Measurements from ENCODE around the gene TMEM247.

TMEM247 gene

DNA sequence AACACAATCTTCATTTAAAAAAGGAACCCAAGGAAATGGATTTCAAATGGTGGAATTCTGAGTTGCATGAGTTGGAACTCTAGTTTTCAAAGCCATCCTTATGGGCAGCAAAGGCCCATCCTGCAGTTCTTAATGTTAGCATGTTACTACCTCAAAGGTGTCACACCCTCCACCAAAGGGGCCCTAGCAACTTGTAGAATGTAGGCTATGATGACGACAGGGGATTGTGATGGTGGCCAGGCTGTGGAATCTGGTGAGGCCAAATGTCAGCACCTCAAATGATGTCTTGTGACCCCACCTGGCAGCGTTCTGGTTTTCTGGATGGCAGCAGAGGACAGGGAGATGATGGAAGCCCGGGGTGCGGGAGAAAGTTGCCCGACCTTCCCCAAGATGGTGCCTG lies at the start of gene TMEM247:
TSS of gene TMEM247 (plus strand) at position 301 of the 400 bp plus-strand sequence.
- DNase-seq (ENCODE audit: low read depth), result no peak

DNA sequence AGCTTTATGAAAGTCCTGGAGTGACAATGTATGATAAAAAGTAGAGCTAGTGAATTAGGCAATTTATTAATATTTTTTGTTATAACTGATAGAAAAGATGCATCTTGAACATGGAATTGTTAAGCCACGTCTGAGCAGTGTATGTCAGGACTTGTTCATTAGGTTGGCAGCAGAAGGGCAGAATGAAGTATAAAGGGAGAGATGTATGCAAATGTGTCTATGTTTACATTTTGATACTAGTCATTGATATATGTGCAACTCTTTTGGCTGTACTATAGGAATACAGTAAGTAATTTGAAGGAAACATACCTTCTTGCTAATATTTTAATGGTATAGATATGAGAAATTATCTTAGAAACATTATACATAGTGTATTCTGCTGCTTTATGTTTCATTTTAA lies 49.0 kb upstream of the TMEM247 start:
- DNase-seq (ENCODE audit: low read depth), result no peak

- DNase-seq (ENCODE audit: low read depth), result no peak
Measured at GRCh38 chr2:46430992-46431391, 48.4 kb upstream of the TMEM247 start.

- peak; percentile 73 for DNase-seq (ENCODE audit: low read depth)
Measured at GRCh38 chr2:46431481-46432235, 47.7 kb upstream of the TMEM247 start.

DNA sequence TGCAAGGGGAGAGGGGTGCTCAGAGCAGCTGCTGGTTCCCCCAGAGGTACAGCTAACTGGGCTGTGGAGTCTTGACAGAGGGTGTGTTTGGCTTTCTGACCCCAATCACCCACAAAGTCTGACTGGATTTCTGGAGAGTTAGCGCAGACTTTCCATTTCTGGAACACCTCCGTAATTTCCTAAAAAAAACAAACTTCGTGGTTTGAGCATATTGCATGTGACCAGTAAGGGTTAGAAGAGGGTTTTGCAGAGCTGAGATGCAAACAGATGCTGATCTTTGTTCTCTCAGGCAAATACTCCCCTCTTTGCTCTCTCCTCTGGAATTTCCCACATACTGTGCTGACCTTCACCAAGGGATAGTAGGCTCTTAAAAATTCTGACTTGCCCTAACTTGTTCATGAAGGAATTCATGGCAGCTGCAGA lies 44.5 kb upstream of the TMEM247 start:
- no peak for DNase-seq (ENCODE audit: low read depth)

- DNase-seq (ENCODE audit: low read depth), result no peak
Measured at GRCh38 chr2:46435353-46435752, 44.0 kb upstream of the TMEM247 start.

DNA sequence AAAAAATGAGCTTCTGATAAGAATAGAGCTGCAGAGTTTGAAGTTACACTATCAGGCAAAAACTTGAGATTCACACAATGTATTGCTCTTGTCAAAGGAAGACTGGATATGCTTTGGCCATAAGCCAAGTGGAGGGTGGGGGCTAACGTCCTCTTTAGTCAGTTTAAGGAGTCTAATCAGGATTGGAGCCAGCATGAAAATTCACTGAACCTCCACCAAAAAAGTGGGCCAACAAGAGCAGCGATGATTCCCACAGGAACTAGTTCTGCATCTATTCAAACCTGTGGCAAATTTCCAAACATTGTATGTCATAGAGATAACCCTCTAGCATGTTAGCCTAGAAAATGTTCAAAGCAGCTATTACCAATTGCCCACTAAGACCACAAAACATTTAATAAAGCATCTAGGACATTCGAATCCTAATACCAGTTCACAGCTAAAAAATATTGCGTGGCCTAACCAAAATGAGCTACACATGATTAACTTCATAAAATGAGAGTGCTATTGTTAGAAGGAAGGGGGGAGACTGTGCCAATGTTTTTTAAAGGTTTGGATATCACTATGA lies 43.5 kb upstream of the TMEM247 start:
- DNase-seq (ENCODE audit: low read depth), result peak; percentile 38

GRCh38 chr2:46436800-46437199 lies 42.6 kb upstream of the TMEM247 start:
- DNase-seq (ENCODE audit: low read depth), result no peak

GRCh38 chr2:46438102-46438501 lies 41.3 kb upstream of the TMEM247 start:
- DNase-seq (ENCODE audit: low read depth), result no peak

GRCh38 chr2:46438794-46439193 lies 40.6 kb upstream of the TMEM247 start:
- no peak for DNase-seq (ENCODE audit: low read depth)

- no peak for DNase-seq (ENCODE audit: low read depth)
Measured at GRCh38 chr2:46439582-46439981, 39.8 kb upstream of the TMEM247 start.

- no peak for DNase-seq (ENCODE audit: low read depth)
Measured at GRCh38 chr2:46441838-46442712, 37.3 kb upstream of the TMEM247 start.

DNA sequence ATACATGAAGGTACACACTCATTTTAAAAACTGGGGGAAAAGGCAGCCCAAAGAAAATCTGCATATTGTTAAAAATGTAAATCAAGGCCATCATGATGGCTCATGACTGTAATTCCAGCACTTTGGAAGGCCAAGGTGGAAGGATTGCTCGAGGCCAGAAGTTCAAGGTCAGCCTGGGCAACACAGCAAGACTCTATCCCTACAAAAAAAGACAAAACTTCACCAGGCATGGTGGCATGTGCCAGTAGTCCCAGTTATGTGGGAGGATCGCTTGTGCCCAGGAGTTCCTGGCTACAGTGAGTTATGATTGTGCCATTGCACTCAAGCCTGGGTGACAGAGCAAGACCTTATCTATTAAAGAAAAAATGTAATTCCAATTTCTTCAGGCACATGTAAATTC lies 34.6 kb upstream of the TMEM247 start:
- no peak for DNase-seq (ENCODE audit: low read depth)

DNA sequence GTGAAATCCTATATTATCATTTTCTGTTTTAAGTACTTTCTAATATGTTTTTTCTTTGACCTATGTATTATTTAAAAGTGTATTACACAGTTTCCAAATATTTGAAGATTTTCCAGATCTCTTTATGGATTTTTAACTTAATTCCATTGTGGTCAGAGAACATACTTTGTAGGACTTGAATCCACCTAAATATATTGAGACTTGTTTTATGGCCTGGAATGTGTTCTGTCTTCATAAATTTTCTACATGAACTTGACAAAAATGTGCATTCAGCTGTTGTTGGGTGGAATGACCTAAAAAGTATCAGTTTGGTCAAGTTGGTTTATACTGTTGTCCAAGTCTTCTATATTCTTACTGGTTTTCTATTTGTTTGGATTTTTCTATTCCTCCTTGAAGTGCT lies 33.8 kb upstream of the TMEM247 start:
- no peak for DNase-seq (ENCODE audit: low read depth)

GRCh38 chr2:46446871-46447568 lies 32.3 kb upstream of the TMEM247 start:
- peak; percentile 89 for DNase-seq (ENCODE audit: low read depth)

DNA sequence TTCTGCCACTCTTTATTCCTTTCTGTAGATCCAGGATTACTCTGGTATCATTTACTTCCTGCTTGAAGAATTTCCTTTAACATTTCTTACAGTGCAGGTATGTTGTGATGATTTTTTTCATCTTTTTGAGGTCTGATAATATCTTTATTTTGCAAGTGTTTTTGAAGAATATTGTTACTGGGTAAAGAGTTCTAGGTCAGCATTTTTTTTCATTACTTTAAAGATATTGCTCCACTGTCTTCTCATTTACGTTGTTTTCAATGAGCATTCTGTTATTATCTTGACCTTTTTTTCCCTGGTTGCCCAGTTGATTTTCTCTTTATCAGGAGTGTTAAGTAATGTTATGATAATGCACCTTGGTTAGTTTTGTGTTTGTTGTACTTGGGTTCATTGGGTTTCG lies 31.7 kb upstream of the TMEM247 start:
- DNase-seq (ENCODE audit: low read depth), result no peak

DNA sequence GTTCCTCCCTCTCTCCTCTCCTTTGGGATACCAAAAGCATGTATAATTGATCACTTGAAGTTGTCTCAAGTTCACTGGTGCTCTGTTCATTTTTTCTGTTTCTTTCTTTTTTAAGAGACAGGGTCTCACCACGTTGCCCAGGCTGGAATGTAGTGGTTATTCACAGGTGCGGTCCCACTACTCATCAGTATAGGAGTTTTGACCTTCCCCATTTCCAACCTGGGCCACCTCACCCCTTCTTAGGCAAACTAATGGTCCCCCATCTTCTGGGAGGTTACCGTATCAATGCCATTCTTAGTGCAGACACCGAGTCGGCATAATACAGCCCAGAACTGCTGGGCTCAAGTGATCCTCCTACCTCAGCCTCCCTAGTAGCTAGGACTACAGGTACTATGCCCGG lies 31.3 kb upstream of the TMEM247 start:
- DNase-seq (ENCODE audit: low read depth), result no peak

DNA sequence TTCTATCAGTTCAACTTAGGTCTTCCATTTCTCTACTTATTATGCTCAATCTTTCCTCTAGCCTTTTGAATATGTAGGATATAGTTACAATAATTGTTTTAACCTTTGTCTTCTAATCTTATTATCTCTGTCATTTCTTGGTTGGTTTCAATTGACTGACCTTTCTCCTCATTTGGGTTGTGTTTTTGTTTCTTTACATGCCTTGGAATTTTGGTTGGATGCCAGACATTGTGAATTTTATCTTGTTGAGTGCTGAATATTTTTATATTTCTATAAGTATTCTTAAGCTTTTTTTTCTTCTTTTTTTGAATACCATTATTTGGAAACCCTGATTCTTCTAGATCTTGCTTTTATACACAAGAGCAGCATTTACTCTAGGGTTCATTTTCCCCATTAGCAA lies 30.7 kb upstream of the TMEM247 start:
- no peak for DNase-seq (ENCODE audit: low read depth)

DNA sequence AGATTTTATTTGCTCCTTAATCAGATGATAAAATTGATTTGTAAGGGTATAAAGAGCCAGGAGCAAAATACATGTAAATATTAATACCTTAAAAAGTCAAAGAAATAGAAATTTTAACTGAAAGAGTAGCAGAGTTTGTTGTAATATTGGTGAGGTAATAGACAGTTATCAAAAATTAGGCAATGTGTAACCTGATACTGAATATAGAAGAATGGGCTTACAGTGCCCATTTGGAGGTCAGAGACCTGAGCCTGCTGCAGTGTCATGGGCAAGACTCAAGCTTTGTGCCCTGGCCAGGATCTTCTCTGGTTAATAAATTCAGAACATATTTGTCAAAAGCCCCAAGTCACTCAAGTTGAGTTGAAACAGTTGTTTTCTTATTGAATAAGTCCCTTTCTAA lies 29.7 kb upstream of the TMEM247 start:
- no peak for DNase-seq (ENCODE audit: low read depth)

- DNase-seq (ENCODE audit: low read depth), result peak; percentile 79
Measured at GRCh38 chr2:46451131-46451711, 28.1 kb upstream of the TMEM247 start.

GRCh38 chr2:46456789-46457188 lies 22.6 kb upstream of the TMEM247 start:
- no peak for DNase-seq (ENCODE audit: low read depth)
